ENCODE measurements around the gene PITPNC1. TPM values are rescaled to one million over a fixed set of nuclear protein-coding genes. Genes with fewer than 3 reads are reported as not detected.

PITPNC1 gene
- total RNA-seq, 1 donor from 2014 or later = 13.0 TPM

- TF ChIP-seq CTCF (IDR thresholded peaks at IDR 0.05; ENCODE audit: insufficient read depth, low read length, poor library complexity, severe bottlenecking) = no peak
- peaks cover 4% of the 10 kb centered on the region for H3K36me3 ChIP-seq (ENCODE audit: control insufficient read depth, insufficient read depth, low read length)
- H3K4me3 ChIP-seq (ENCODE audit: low read depth, low read length) = no peak overlapping the region
- no peak for DNase-seq (ENCODE audit: low read depth)
- H3K27me3 ChIP-seq (ENCODE audit: control insufficient read depth, insufficient read depth, low read length) = no peaks in the 10 kb centered on the region
These were observed 353.6 kb downstream of the PITPNC1 start for GRCh38 chr17:67730731-67731130.

GRCh38 chr17:67733449-67733848 lies 356.4 kb downstream of the PITPNC1 start:
- TF ChIP-seq CTCF (IDR thresholded peaks at IDR 0.05; ENCODE audit: insufficient read depth, low read length, poor library complexity, severe bottlenecking) = no peak
- DNase-seq (ENCODE audit: low read depth) = no peak
- Histone ChIP-seq H3K4me3 (ENCODE audit: low read depth, low read length) (no peak overlapping the region), H3K27me3 (ENCODE audit: control insufficient read depth, insufficient read depth, low read length) (no peaks in the 10 kb centered on the region), H3K36me3 (ENCODE audit: control insufficient read depth, insufficient read depth, low read length) (peaks cover 2% of the 10 kb centered on the region)

GRCh38 chr17:67737145-67737544 lies 360.1 kb downstream of the PITPNC1 start:
- no peak for TF ChIP-seq CTCF (IDR thresholded peaks at IDR 0.05; ENCODE audit: insufficient read depth, low read length, poor library complexity, severe bottlenecking)
- no peaks in the 10 kb centered on the region for H3K27me3 ChIP-seq (ENCODE audit: control insufficient read depth, insufficient read depth, low read length)
- H3K36me3 ChIP-seq (ENCODE audit: control insufficient read depth, insufficient read depth, low read length) = peaks cover 1% of the 10 kb centered on the region

GRCh38 chr17:67742025-67742424 lies 364.9 kb downstream of the PITPNC1 start:
- no peak for TF ChIP-seq CTCF (IDR thresholded peaks at IDR 0.05; ENCODE audit: insufficient read depth, low read length, poor library complexity, severe bottlenecking)
- Histone ChIP-seq H3K4me3 (ENCODE audit: low read depth, low read length) (no peak overlapping the region), H3K27me3 (ENCODE audit: control insufficient read depth, insufficient read depth, low read length) (no peaks in the 10 kb centered on the region), H3K36me3 (ENCODE audit: control insufficient read depth, insufficient read depth, low read length) (no peaks in the 10 kb centered on the region)
- no peak for DNase-seq (ENCODE audit: low read depth)

More at GRCh38 chr17:67737145-67737544, 360.1 kb downstream of the PITPNC1 start:
- no peak for DNase-seq (ENCODE audit: low read depth)
- no peak overlapping the region for H3K4me3 ChIP-seq (ENCODE audit: low read depth, low read length)

Other genes with a start within 250 kb of the PITPNC1 start
- gene HELZ, start 132.1 kb upstream of the PITPNC1 start, total RNA-seq = 14.8 and 15.5 TPM in 2 replicates
- gene PSMD12, start 10.7 kb upstream of the PITPNC1 start, total RNA-seq = 24.3 and 36.5 TPM in 2 replicates

Data from kidney epithelial cell (primary cell).